ENCODE measurements around the gene TMEM171. TPM values are rescaled to one million over a fixed set of nuclear protein-coding genes. Genes with fewer than 3 reads are reported as not detected.

The TMEM171 gene
- total RNA-seq, 1 experiment from 2014 or later = 20.8 TPM

DNA sequence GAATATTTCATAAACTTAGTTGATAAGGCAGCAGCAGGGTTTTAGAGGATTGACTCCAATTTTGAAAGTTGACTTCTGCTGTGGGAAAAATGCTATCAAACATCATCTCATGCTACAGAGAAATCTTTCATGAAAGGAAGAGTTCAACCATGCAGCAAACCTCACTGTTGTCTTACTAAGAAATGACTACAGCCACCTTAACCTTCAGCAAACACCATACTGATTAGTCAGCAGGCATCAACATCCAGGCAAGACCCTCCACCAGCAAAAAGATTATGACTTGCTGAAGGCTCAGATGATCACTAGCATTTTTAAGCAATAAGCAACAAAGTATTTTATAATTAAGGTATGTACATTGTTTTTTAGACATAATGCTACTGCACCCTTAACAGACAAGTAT, 60.2 kb downstream of the TMEM171 start:
- CTCF ChIA-PET = no interaction called here
- Mint-ChIP-seq H3K4me3 (ENCODE audit: low read depth, unreplicated experiment) (no peak overlapping the region), H3K4me1 (ENCODE audit: low read depth, unreplicated experiment) (peaks cover 14% of the 10 kb centered on the region), H3K27me3 (ENCODE audit: unreplicated experiment) (peaks cover 11% of the 10 kb centered on the region), H3K9me3 (ENCODE audit: low read depth, unreplicated experiment) (peaks cover 4% of the 10 kb centered on the region), H3K36me3 (ENCODE audit: insufficient read depth, unreplicated experiment) (no peaks in the 10 kb centered on the region), H3K27ac (ENCODE audit: unreplicated experiment) (no peak overlapping the region)
- BruUV-seq (replicated peaks) = no TSS peak
- DNase-seq = no peak
- TF ChIP-seq, protein P1, sequence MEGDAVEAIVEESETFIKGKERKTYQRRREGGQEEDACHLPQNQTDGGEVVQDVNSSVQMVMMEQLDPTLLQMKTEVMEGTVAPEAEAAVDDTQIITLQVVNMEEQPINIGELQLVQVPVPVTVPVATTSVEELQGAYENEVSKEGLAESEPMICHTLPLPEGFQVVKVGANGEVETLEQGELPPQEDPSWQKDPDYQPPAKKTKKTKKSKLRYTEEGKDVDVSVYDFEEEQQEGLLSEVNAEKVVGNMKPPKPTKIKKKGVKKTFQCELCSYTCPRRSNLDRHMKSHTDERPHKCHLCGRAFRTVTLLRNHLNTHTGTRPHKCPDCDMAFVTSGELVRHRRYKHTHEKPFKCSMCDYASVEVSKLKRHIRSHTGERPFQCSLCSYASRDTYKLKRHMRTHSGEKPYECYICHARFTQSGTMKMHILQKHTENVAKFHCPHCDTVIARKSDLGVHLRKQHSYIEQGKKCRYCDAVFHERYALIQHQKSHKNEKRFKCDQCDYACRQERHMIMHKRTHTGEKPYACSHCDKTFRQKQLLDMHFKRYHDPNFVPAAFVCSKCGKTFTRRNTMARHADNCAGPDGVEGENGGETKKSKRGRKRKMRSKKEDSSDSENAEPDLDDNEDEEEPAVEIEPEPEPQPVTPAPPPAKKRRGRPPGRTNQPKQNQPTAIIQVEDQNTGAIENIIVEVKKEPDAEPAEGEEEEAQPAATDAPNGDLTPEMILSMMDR (IDR thresholded peaks at IDR 0.05; ENCODE audit: unreplicated experiment) = no peak
- intact Hi-C loops (cut with micrococcal nuclease; ENCODE audit: unreplicated experiment) = no loop called here

Other genes starting within 250 kb of the TMEM171 start
- 36.5 and 40.9 TPM in 2 replicates for gene FCHO2, start 164.5 kb upstream of the TMEM171 start, total RNA-seq (2022)
- not detected in 2 replicates for gene TMEM174, start 52.6 kb downstream of the TMEM171 start, total RNA-seq (2022)